H9 (cell line): Measurements from ENCODE around the gene ZNF264. TPM values are rescaled to one million over a fixed set of nuclear protein-coding genes. Genes with fewer than 3 reads are reported as not detected.

Source experiments
- DNase-seq: peaks from one replicate; pipeline ENCODE4 v3.0.0-alpha.2; 2017
- H2AFZ ChIP-seq: one replicate; pipeline ENCODE4 v1.6.1; 2013; ENCODE audit warnings: mild to moderate bottlenecking, low read length, control low read depth, moderate library complexity
- H2AK5ac ChIP-seq: 2 replicates; pipeline ENCODE4 v1.6.1; 2013; ENCODE audit warnings: low read length, control low read depth, mixed read lengths; ENCODE audit not compliant: insufficient read length
- H2BK120ac ChIP-seq: one replicate; pipeline ENCODE4 v1.6.1; 2013; ENCODE audit warnings: low read depth, mild to moderate bottlenecking, low read length, control low read depth, inconsistent platforms; ENCODE audit not compliant: poor library complexity, severe bottlenecking
- H2BK12ac ChIP-seq: 2 replicates; pipeline ENCODE4 v1.6.1; 2013; ENCODE audit warnings: low read length, control low read depth, mixed read lengths, low read depth; ENCODE audit not compliant: insufficient read length
- H2BK15ac ChIP-seq: 2 replicates; pipeline ENCODE4 v1.6.1; 2013; ENCODE audit warnings: low read depth, low read length, control low read depth
- H2BK20ac ChIP-seq: one replicate; pipeline ENCODE4 v1.6.1; 2013; ENCODE audit warnings: low read depth, mild to moderate bottlenecking, low read length, control low read depth, inconsistent platforms; ENCODE audit not compliant: poor library complexity, severe bottlenecking
- H2BK5ac ChIP-seq: 2 replicates; pipeline ENCODE4 v1.6.1; 2013; ENCODE audit warnings: low read length, control low read depth, mixed read lengths; ENCODE audit not compliant: insufficient read length
- H3K14ac ChIP-seq: 2 replicates; pipeline ENCODE4 v1.6.1; 2013; ENCODE audit warnings: low read length, control low read depth; ENCODE audit not compliant: insufficient read depth
- H3K18ac ChIP-seq: 2 replicates; pipeline ENCODE4 v1.6.1; 2013; ENCODE audit warnings: low read depth, mild to moderate bottlenecking, mixed read lengths, low read length, control low read depth; ENCODE audit not compliant: insufficient read length
- H3K23ac ChIP-seq: 2 replicates; pipeline ENCODE4 v1.6.1; 2013; ENCODE audit warnings: low read length, control low read depth, mixed read lengths, low read depth; ENCODE audit not compliant: insufficient read length
- H3K23me2 ChIP-seq: 2 replicates; pipeline ENCODE4 v1.6.1; 2013; ENCODE audit warnings: low read depth, mild to moderate bottlenecking, mixed read lengths, low read length, control low read depth; ENCODE audit not compliant: insufficient read length, poor library complexity, severe bottlenecking
- H3K27ac ChIP-seq: 2 replicates; pipeline ENCODE4 v1.5.1; 2013; ENCODE audit warnings: low read length, control low read depth, mixed read lengths, low read depth; ENCODE audit not compliant: insufficient read length
- H3K27me3 ChIP-seq: 2 replicates; pipeline ENCODE4 v1.6.1; 2013; ENCODE audit warnings: low read length, control low read depth, inconsistent platforms; ENCODE audit not compliant: insufficient read depth
- H3K4ac ChIP-seq: 2 replicates; pipeline ENCODE4 v1.6.1; 2013; ENCODE audit warnings: low read depth, mild to moderate bottlenecking, control low read depth, inconsistent platforms, low read length, moderate library complexity
- H3K4me1 ChIP-seq: 2 replicates; pipeline ENCODE4 v1.6.1; 2013; ENCODE audit warnings: low read length, control low read depth, inconsistent platforms; ENCODE audit not compliant: insufficient read depth
- H3K4me2 ChIP-seq: 2 replicates; pipeline ENCODE4 v1.6.1; 2013; ENCODE audit warnings: low read length, control low read depth, mixed read lengths; ENCODE audit not compliant: insufficient read length, insufficient read depth
- H3K56ac ChIP-seq: 2 replicates; pipeline ENCODE4 v1.6.1; 2013; ENCODE audit warnings: low read depth, mild to moderate bottlenecking, mixed read lengths, low read length, control low read depth; ENCODE audit not compliant: insufficient read length
- H3K79me1 ChIP-seq: 2 replicates; pipeline ENCODE4 v1.6.1; 2013; ENCODE audit warnings: low read depth, mild to moderate bottlenecking, moderate library complexity, low read length, control low read depth, inconsistent platforms; ENCODE audit not compliant: insufficient read depth, poor library complexity, severe bottlenecking
- H3K79me2 ChIP-seq: 2 replicates; pipeline ENCODE4 v1.6.1; 2013; ENCODE audit warnings: low read length, control low read depth, inconsistent platforms; ENCODE audit not compliant: insufficient read depth
- H3K9ac ChIP-seq: 2 replicates; pipeline ENCODE4 v1.6.1; 2013; ENCODE audit warnings: low read length, control low read depth, mixed read lengths; ENCODE audit not compliant: insufficient read length; ENCODE audit errors: extremely low read depth
- H3K9me3 ChIP-seq: one replicate; pipeline ENCODE4 v1.6.1; 2013; ENCODE audit warnings: low read depth, low read length, inconsistent platforms; ENCODE audit not compliant: control insufficient read depth
- H3T11ph ChIP-seq: one replicate; pipeline ENCODE4 v1.6.1; 2013; ENCODE audit warnings: mild to moderate bottlenecking, low read length, control low read depth, inconsistent platforms
- H4K20me1 ChIP-seq: one replicate; pipeline ENCODE4 v1.6.1; 2013; ENCODE audit not compliant: control insufficient read depth, insufficient read length, insufficient read depth
- H4K5ac ChIP-seq: 2 replicates; pipeline ENCODE4 v1.6.1; 2013; ENCODE audit warnings: low read depth, mild to moderate bottlenecking, mixed read lengths, low read length, control low read depth; ENCODE audit not compliant: insufficient read length
- H4K8ac ChIP-seq: replicated peaks from 2 replicates; pipeline ENCODE4 v1.6.1; 2013; ENCODE audit warnings: low read length, control low read depth, mixed read lengths, low read depth; ENCODE audit not compliant: insufficient read length
- H4K91ac ChIP-seq: 2 replicates; pipeline ENCODE4 v1.6.1; 2013; ENCODE audit warnings: low read depth, mild to moderate bottlenecking, moderate library complexity, mixed read lengths, low read length, control low read depth; ENCODE audit not compliant: insufficient read length
- H3K27ac Mint-ChIP-seq, 3 experiments: 2 replicates in 2 of 3; 3 replicates in 1 of 3; pipeline ENCODE4 v1.8.0; 2020 to 2021; ENCODE audit warnings: mixed read lengths in 3 of 3, mild to moderate bottlenecking in 1 of 3, moderate library complexity in 1 of 3
- H3K27me3 Mint-ChIP-seq: 2 replicates; pipeline ENCODE4 v1.8.0; 2021; ENCODE audit warnings: low read depth, mild to moderate bottlenecking, moderate library complexity, mixed read lengths
- H3K36me3 Mint-ChIP-seq, 3 experiments: 2 replicates in 2 of 3; 3 replicates in 1 of 3; pipeline ENCODE4 v1.8.0; 2020 to 2021; ENCODE audit warnings: low read depth in 3 of 3, mixed read lengths in 3 of 3; ENCODE audit not compliant: insufficient read depth in 1 of 3
- H3K4me1 Mint-ChIP-seq, 2 experiments: 2 replicates each; pipeline ENCODE4 v1.8.0; 2020; ENCODE audit warnings: mixed read lengths in 2 of 2
- H3K4me3 Mint-ChIP-seq, 2 experiments: 2 replicates in 1 of 2; 3 replicates in 1 of 2; pipeline ENCODE4 v1.8.0; 2020 to 2021; ENCODE audit warnings: mild to moderate bottlenecking in 2 of 2, mixed read lengths in 2 of 2, moderate library complexity in 1 of 2
- H3K9me3 Mint-ChIP-seq, 2 experiments: 2 replicates in 1 of 2; 3 replicates in 1 of 2; pipeline ENCODE4 v1.8.0; 2020; ENCODE audit warnings: mild to moderate bottlenecking in 2 of 2, mixed read lengths in 2 of 2, moderate library complexity in 1 of 2
- CTCF ChIP-seq: fragments of 200-600 bp; sonication (generic); conservative IDR thresholded peaks from 3 replicates; pipeline ENCODE4 v1.8.0; 2021; ENCODE audit warnings: antibody characterized with exemption, mild to moderate bottlenecking
- WGBS: extraction: QIAGEN DNeasy Blood & Tissue Kit; methylation state at CpG from one replicate; pipeline ENCODE4 v1.1.7; 2013; ENCODE audit warnings: missing lambda C conversion rate, low lambda C conversion rate, mixed read lengths; ENCODE audit not compliant: insufficient read length; ENCODE audit errors: extremely low coverage; 5-methylcytosine and 5-hydroxymethylcytosine counted together
- total RNA-seq: library from RNA; stranded (reverse); gene quantifications from 2 replicates; pipeline ENCODE4 v1.2.1, GENCODE V29; 2021

The ZNF264 gene
- total RNA-seq, 1 experiment from 2014 or later, result 25.3 TPM

- H3K4me2 ChIP-seq, result peak overlapping the region; percentile 72
- Mint-ChIP-seq H3K36me3 (no peaks in the 10 kb centered on the region), H3K4me3 (peak overlapping the region; percentile 31 to 73), H3K9me3 (no peaks in the 10 kb centered on the region; a peak in 1 of 5 replicates), H3K27ac (0 out of 7 replicates have a peak overlapping the region, but pooled peaks of 1 of the 3 experiments have one; percentile 21), H3K4me1 (peaks cover 3 to 7% of the 10 kb centered on the region in 2 experiments; a peak in 2 of 4 replicates), H3K27me3 (peaks cover 10% of the 10 kb centered on the region)
- no peak overlapping the region for H2BK20ac ChIP-seq
- no peak overlapping the region for H3K14ac ChIP-seq
- H2BK15ac ChIP-seq, result no peak overlapping the region
- H2BK120ac ChIP-seq, result no peak overlapping the region
- no peak overlapping the region for H2BK5ac ChIP-seq
- no peak overlapping the region for H2AFZ ChIP-seq
- H3K56ac ChIP-seq, result no peak overlapping the region
- H2BK12ac ChIP-seq, result no peak overlapping the region
- H3T11ph ChIP-seq, result no peak overlapping the region
- no peaks in the 10 kb centered on the region for H3K9me3 ChIP-seq
- no peak overlapping the region for H3K4ac ChIP-seq
- H4K91ac ChIP-seq, result no peak overlapping the region
- no peak overlapping the region for H3K18ac ChIP-seq
- no peak overlapping the region for H4K5ac ChIP-seq
- no peaks in the 10 kb centered on the region for H3K79me2 ChIP-seq
- H2AK5ac ChIP-seq, result no peak overlapping the region
- no peak overlapping the region for H4K8ac ChIP-seq
- H3K23me2 ChIP-seq, result no peaks in the 10 kb centered on the region
- H4K20me1 ChIP-seq, result no peaks in the 10 kb centered on the region
- no peaks in the 10 kb centered on the region for H3K79me1 ChIP-seq
- no peaks in the 10 kb centered on the region for H3K4me1 ChIP-seq
- H3K27ac ChIP-seq, result no peak overlapping the region
- no peak for DNase-seq
- no peak overlapping the region for H3K23ac ChIP-seq
- H3K9ac ChIP-seq, result no peak overlapping the region
- TF ChIP-seq CTCF, result no peak
- WGBS, result no CpG with 5 or more reads among the region's 9 CpGs
- H3K27me3 ChIP-seq, result no peaks in the 10 kb centered on the region
Measured at GRCh38 chr19:57231686-57232085, 40.4 kb downstream of the ZNF264 start.
